Smooth muscle cell (in vitro differentiated cells): ENCODE results near the gene WBP4. TPM values are rescaled to one million over a fixed set of nuclear protein-coding genes. Genes with fewer than 3 reads are reported as not detected.

ENCODE experiments used
- DNase-seq: peaks from one replicate; lab custom pipeline; 2025; ENCODE audit not compliant: unreplicated experiment; lab: John Stamatoyannopoulos, UW
- H2AFZ ChIP-seq: fragments of 200-600 bp; sonication (generic); 2 replicates; pipeline ENCODE4 v1.6.0; 2016; ENCODE audit warnings: antibody characterized with exemption, low read depth, mild to moderate bottlenecking
- H3F3A ChIP-seq: fragments of 200-600 bp; sonication (generic); 2 replicates; pipeline ENCODE4 v1.6.0; 2017; ENCODE audit warnings: antibody characterized with exemption, low read depth
- H3K27ac ChIP-seq: fragments of 200-600 bp; sonication (generic); 2 replicates; pipeline ENCODE4 v1.5.1; 2016; ENCODE audit warnings: low read depth, mild to moderate bottlenecking
- H3K27me3 ChIP-seq: fragments of 200-600 bp; sonication (generic); 2 replicates; pipeline ENCODE4 v1.6.1; 2016; ENCODE audit warnings: low read depth, mild to moderate bottlenecking
- H3K36me3 ChIP-seq: fragments of 200-600 bp; sonication (generic); 2 replicates; pipeline ENCODE4 v1.5.1; 2016; ENCODE audit warnings: low read depth
- H3K4me1 ChIP-seq: fragments of 200-600 bp; sonication (generic); 2 replicates; pipeline ENCODE4 v1.5.1; 2016; ENCODE audit warnings: low read depth
- H3K4me2 ChIP-seq: fragments of 200-600 bp; sonication (generic); 2 replicates; pipeline ENCODE4 v1.6.0; 2016; ENCODE audit warnings: mild to moderate bottlenecking
- H3K4me3 ChIP-seq: fragments of 200-600 bp; sonication (generic); 2 replicates; pipeline ENCODE4 v1.5.1; 2016; ENCODE audit warnings: mild to moderate bottlenecking
- H3K79me2 ChIP-seq: fragments of 200-600 bp; sonication (generic); 2 replicates; pipeline ENCODE4 v1.6.0; 2016; ENCODE audit warnings: low read depth, mild to moderate bottlenecking
- H3K9ac ChIP-seq: fragments of 200-600 bp; sonication (generic); 2 replicates; pipeline ENCODE4 v1.6.0; 2016; ENCODE audit warnings: low read depth
- H3K9me3 ChIP-seq: fragments of 200-600 bp; sonication (generic); replicated peaks from 2 replicates; pipeline ENCODE4 v1.5.1; 2016; ENCODE audit warnings: low read depth
- H4K20me1 ChIP-seq: fragments of 200-600 bp; sonication (generic); 2 replicates; pipeline ENCODE4 v1.6.0; 2016; ENCODE audit warnings: low read depth
- CTCF ChIP-seq: fragments of 200-600 bp; sonication (generic); IDR thresholded peaks from 2 replicates; pipeline ENCODE4 v1.5.1; 2017; ENCODE audit warnings: borderline replicate concordance, mild to moderate bottlenecking, antibody characterized with exemption; ENCODE audit not compliant: insufficient read depth, poor library complexity, severe bottlenecking
- WGBS: methylation state at CpG from one replicate; pipeline ENCODE4 v1.1.7; 2016; ENCODE audit warnings: low lambda C conversion rate; 5-methylcytosine and 5-hydroxymethylcytosine counted together
- polyA plus RNA-seq: library from polyadenylated mRNA; unstranded; fragments of >200 nt; fragmentation: Nextera tagmentation; extraction: Ambion mirVana; gene quantifications from 2 replicates; pipeline ENCODE4 v1.2.1, GENCODE V29; 2016
- total RNA-seq: library from RNA; depleted of rRNA; stranded (reverse); fragments of >200 nt; gene quantifications from 2 replicates; pipeline ENCODE4 v1.2.3, GENCODE V29; 2014

The WBP4 gene
- total RNA-seq, result 4.7 and 9.7 TPM in 2 replicates
- polyA plus RNA-seq, result 5.0 and 5.9 TPM in 2 replicates

GRCh38 chr13:41061075-41061913, at the start of gene WBP4:
Gene WBP4 (plus strand): TSS chr13:41061509. CDS start chr13:41061674, 165 bp downstream.
- DNase-seq, result peak; percentile 96
- Histone ChIP-seq H3F3A (peaks cover 17% of the 10 kb centered on the region), H3K9ac (peak within 1 kb of the TSS; percentile 97), H3K4me2 (peak within 1 kb of the TSS; percentile 98), H2AFZ (peak within 1 kb of the TSS; percentile 86), H4K20me1 (peaks cover 39% of the 10 kb centered on the region), H3K9me3 (no peaks in the 10 kb centered on the region), H3K36me3 (peaks cover 10% of the 10 kb centered on the region), H3K79me2 (peaks cover 74% of the 10 kb centered on the region), H3K27ac (peak within 1 kb of the TSS; percentile 98), H3K27me3 (no peaks in the 10 kb centered on the region), H3K4me3 (peak within 1 kb of the TSS; percentile 89), H3K4me1 (peaks cover 34% of the 10 kb centered on the region)
- WGBS, result under 1% methylated on average over 66 of the region's 71 CpGs
- no peak for TF ChIP-seq CTCF

- Histone ChIP-seq H3K4me2 (no peak overlapping the region), H3K27ac (no peak overlapping the region), H3K79me2 (peaks cover 95% of the 10 kb centered on the region), H3K9ac (no peak overlapping the region), H3K9me3 (no peaks in the 10 kb centered on the region), H3K4me3 (no peak overlapping the region), H4K20me1 (peaks cover 76% of the 10 kb centered on the region), H3F3A (no peaks in the 10 kb centered on the region), H3K27me3 (no peaks in the 10 kb centered on the region), H2AFZ (no peak overlapping the region), H3K36me3 (no peaks in the 10 kb centered on the region), H3K4me1 (peaks cover 6% of the 10 kb centered on the region)
- no peak for TF ChIP-seq CTCF
- DNase-seq, result no peak
- WGBS, result 98% methylated on average over 2 of the region's 2 CpGs
These were observed 48.8 kb upstream of the WBP4 start for GRCh38 chr13:41012536-41012935.

GRCh38 chr13:41013835-41014234, 47.5 kb upstream of the WBP4 start:
- Histone ChIP-seq H3K4me2 (no peak overlapping the region), H3K9me3 (no peaks in the 10 kb centered on the region), H3K79me2 (peaks cover 95% of the 10 kb centered on the region), H3F3A (no peaks in the 10 kb centered on the region), H3K27me3 (no peaks in the 10 kb centered on the region), H4K20me1 (peaks cover 65% of the 10 kb centered on the region), H3K36me3 (no peaks in the 10 kb centered on the region), H2AFZ (no peak overlapping the region), H3K9ac (no peak overlapping the region), H3K4me3 (no peak overlapping the region), H3K4me1 (peaks cover 7% of the 10 kb centered on the region), H3K27ac (no peak overlapping the region)
- TF ChIP-seq CTCF, result no peak
- no peak for DNase-seq
- 99% methylated on average over 2 of the region's 2 CpGs for WGBS
